Measurements from ENCODE around the gene CEPT1. TPM values are rescaled to one million over a fixed set of nuclear protein-coding genes. Genes with fewer than 3 reads are reported as not detected.

CEPT1 gene
- total and polyA plus RNA-seq, 2 of the 4 experiments (the other 2 are of a cell fraction): 13.3 to 27.4 TPM

DNA sequence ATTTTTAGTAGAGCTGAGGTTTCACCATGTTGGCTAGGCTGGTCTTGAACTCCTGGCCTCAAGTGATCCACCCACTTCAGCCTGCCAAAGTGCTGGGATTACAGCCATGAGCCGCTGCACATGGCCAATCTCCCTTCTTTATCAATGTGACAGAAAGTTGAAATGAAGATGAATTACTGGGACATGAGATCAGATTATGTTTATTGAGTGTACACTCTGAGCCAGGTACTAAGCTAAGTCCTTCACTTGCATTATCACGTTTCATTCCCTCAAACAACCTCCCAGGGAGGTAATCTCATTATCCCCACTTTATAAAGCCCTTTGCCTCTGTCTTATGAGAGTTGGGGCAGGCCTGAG lies 81.2 kb downstream of the CEPT1 start:
- Histone ChIP-seq H2BK5ac (ENCODE audit: low read depth, low read length, poor library complexity, severe bottlenecking) (no peak overlapping the region), H4K91ac (ENCODE audit: insufficient read depth, low read depth, low read length) (no peak overlapping the region), H2BK15ac (ENCODE audit: low read depth, low read length) (no peak overlapping the region), H3K27ac (ENCODE audit: insufficient read depth, low read length) (no peak overlapping the region), H3K27me3 (ENCODE audit: control insufficient read depth, insufficient read depth, low read length) (no peaks in the 10 kb centered on the region), H2BK20ac (ENCODE audit: low read depth, low read length) (no peak overlapping the region), H2BK120ac (ENCODE audit: low read depth, low read length) (no peak overlapping the region), H3K14ac (replicated peaks; ENCODE audit: low read depth, low read length) (no peak overlapping the region), H3K18ac (ENCODE audit: low read depth, low read length) (no peak overlapping the region), H3K4me1 (ENCODE audit: control insufficient read depth, insufficient read depth, low read length) (peaks cover 5% of the 10 kb centered on the region), H2AK9ac (replicated peaks; ENCODE audit: low read depth, low read length, poor library complexity) (no peak overlapping the region), H4K20me1 (ENCODE audit: insufficient read depth, low read length) (no peaks in the 10 kb centered on the region), H4K8ac (ENCODE audit: low read depth in 2 of 2, low read length in 2 of 2) (no peak overlapping the region), H3K56ac (ENCODE audit: extremely low read depth, insufficient read depth, low read length) (no peak overlapping the region), H4K5ac (ENCODE audit: low read depth, low read length) (no peak overlapping the region), H3K9me1 (ENCODE audit: insufficient read depth, low read length) (no peaks in the 10 kb centered on the region), H3K79me1 (ENCODE audit: low read depth in 1 of 2, low read length in 2 of 2) (no peaks in the 10 kb centered on the region), H3K4me3 (ENCODE audit: insufficient read depth, low read depth, low read length) (no peak overlapping the region), H3K4me2 (ENCODE audit: low read depth, low read length) (no peak overlapping the region), H3K9ac (ENCODE audit: low read depth, low read length) (no peak overlapping the region), H2AK5ac (ENCODE audit: low read depth, low read length) (no peak overlapping the region), H3K23ac (ENCODE audit: low read depth, low read length) (no peak overlapping the region), H3K4ac (ENCODE audit: low read depth, low read length) (no peak overlapping the region), H2AFZ (replicated peaks; ENCODE audit: low read length, poor library complexity) (no peak overlapping the region), H3K36me3 (ENCODE audit: control insufficient read depth, insufficient read depth, low read length) (no peaks in the 10 kb centered on the region), H3K9me3 (ENCODE audit: control insufficient read depth, insufficient read depth, low read length) (no peaks in the 10 kb centered on the region)
- ChIA-PET CTCF (interaction anchor here (0.8 to 1.0 kb wide), 2 partner anchors 113 to 180 kb away, joined by 3 read pairs; no protein-coding TSS in a partner anchor), POLR2A (ENCODE audit: unreplicated experiment) (no interaction called here)
- TF ChIP-seq CHD1 (IDR thresholded peaks at IDR 0.05; ENCODE audit: low read depth, low read length) (no peak), ELK1 (IDR thresholded peaks at IDR 0.05; ENCODE audit: borderline replicate concordance, low read depth, low read length) (no peak), FOS (IDR thresholded peaks at IDR 0.05; ENCODE audit: low read depth, low read length) (no peak), CEBPB (IDR thresholded peaks at IDR 0.05; ENCODE audit: low read depth, low read length) (no peak), POLR2A (IDR thresholded peaks at IDR 0.05; ENCODE audit: low read depth, low read length) (no peak), RCOR1 (IDR thresholded peaks at IDR 0.05; ENCODE audit: insufficient replicate concordance, low read length) (no peak)
- dilution Hi-C loops (cut with HindIII; ENCODE audit: low sequenced_read_pairs, unreplicated experiment): no loop called here
- ATAC-seq (ENCODE audit: low read depth) (no peak), DNase-seq (no peak)
- in situ Hi-C loops (cut with MboI; ENCODE audit: low sequenced_read_pairs): loop anchor here (5.0 to 10.0 kb wide), 4 partner anchors 114 to 544 kb away; no protein-coding TSS in a partner anchor
- WGBS, 2 experiments (ENCODE audit: extremely low coverage in 2 of 2, insufficient read length in 1 of 2): no CpG with 5 or more reads among the region's 2 CpGs
- intact Hi-C loops (cut with micrococcal nuclease): loop anchor here (5.0 to 10.0 kb wide), 2 partner anchors 186 to 546 kb away; no protein-coding TSS in a partner anchor
- BruUV-seq (replicated peaks): no TSS peak

Data from IMR-90 (cell line).